Chondrocyte (in vitro differentiated cells): ENCODE data around the gene NLRP6. TPM values are rescaled to one million over a fixed set of nuclear protein-coding genes. Genes with fewer than 3 reads are reported as not detected.

Experiments
- DNase-seq: peaks from one replicate; pipeline ENCODE4 v3.0.0; 2021; ENCODE audit warnings: mixed read lengths, low spot score
- H3K27ac Mint-ChIP-seq: one replicate; pipeline ENCODE4 v1.8.0; 2021; ENCODE audit warnings: mild to moderate bottlenecking, moderate library complexity, mixed read lengths; ENCODE audit not compliant: unreplicated experiment
- H3K27me3 Mint-ChIP-seq: 2 replicates; pipeline ENCODE4 v1.8.0; 2021; ENCODE audit warnings: low read depth, mixed read lengths
- H3K36me3 Mint-ChIP-seq: 2 replicates; pipeline ENCODE4 v1.8.0; 2021; ENCODE audit warnings: low read depth, mixed read lengths
- H3K4me1 Mint-ChIP-seq: 2 replicates; pipeline ENCODE4 v1.8.0; 2021; ENCODE audit warnings: low read depth, mild to moderate bottlenecking, mixed read lengths
- H3K4me3 Mint-ChIP-seq: one replicate; pipeline ENCODE4 v1.8.0; 2021; ENCODE audit warnings: mild to moderate bottlenecking, moderate library complexity, mixed read lengths; ENCODE audit not compliant: unreplicated experiment
- H3K9me3 Mint-ChIP-seq: 2 replicates; pipeline ENCODE4 v1.8.0; 2021; ENCODE audit warnings: low read depth, mixed read lengths
- total RNA-seq: library from RNA; stranded (reverse); gene quantifications from 3 replicates; pipeline ENCODE4 v1.2.1, GENCODE V29; 2021
- TF ChIP-seq, protein P1 (sequence below): fragments of 200-600 bp; sonication (generic); IDR thresholded peaks from 2 replicates; pipeline ENCODE4 v1.5.0; 2021; ENCODE audit warnings: antibody characterized with exemption, mild to moderate bottlenecking, moderate library complexity

Gene NLRP6
- total RNA-seq, 1 donor from 2014 or later: not detected

DNA sequence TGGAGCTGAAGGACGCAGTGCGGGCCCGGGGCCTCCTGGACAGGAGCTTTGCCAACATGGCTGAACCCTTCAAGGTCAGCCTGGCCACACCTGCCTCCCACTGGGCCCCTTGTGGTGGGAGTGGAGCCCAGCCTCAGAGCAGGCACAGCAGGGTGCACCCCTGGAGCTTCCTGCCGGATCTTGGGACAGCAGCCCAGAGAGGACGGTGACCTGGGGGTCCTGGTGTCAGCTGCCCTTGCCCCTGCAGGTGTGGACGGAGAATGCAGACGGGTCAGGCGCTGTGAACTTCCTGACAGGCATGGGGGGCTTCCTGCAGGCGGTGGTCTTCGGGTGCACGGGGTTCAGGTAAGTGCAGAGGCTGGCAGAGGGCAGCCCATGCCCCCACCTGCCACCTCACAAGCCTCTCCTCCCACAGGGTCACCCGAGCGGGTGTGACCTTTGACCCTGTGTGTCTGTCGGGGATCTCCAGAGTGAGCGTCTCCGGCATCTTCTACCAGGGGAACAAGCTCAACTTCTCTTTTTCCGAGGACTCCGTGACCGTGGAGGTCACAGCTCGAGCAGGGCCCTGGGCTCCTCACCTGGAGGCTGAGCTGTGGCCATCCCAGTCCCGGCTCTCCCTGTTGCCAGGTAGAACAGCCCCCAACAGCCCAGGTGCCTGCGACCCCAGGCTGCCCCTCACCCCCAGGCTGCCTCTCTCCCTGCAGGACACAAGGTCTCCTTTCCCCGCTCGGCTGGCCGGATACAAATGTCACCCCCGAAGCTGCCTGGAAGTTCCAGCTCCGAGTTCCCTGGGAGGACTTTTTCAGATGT, 15.8 kb downstream of the NLRP6 start:
- no peak overlapping the region for H3K4me3 Mint-ChIP-seq
- H3K4me1 Mint-ChIP-seq: peaks cover 9% of the 10 kb centered on the region
- no peaks in the 10 kb centered on the region for H3K9me3 Mint-ChIP-seq
- no peak overlapping the region for H3K27ac Mint-ChIP-seq
- H3K36me3 Mint-ChIP-seq: peaks cover 9% of the 10 kb centered on the region
- H3K27me3 Mint-ChIP-seq: no peaks in the 10 kb centered on the region
- DNase-seq: peak; percentile 90
- TF ChIP-seq, protein P1, sequence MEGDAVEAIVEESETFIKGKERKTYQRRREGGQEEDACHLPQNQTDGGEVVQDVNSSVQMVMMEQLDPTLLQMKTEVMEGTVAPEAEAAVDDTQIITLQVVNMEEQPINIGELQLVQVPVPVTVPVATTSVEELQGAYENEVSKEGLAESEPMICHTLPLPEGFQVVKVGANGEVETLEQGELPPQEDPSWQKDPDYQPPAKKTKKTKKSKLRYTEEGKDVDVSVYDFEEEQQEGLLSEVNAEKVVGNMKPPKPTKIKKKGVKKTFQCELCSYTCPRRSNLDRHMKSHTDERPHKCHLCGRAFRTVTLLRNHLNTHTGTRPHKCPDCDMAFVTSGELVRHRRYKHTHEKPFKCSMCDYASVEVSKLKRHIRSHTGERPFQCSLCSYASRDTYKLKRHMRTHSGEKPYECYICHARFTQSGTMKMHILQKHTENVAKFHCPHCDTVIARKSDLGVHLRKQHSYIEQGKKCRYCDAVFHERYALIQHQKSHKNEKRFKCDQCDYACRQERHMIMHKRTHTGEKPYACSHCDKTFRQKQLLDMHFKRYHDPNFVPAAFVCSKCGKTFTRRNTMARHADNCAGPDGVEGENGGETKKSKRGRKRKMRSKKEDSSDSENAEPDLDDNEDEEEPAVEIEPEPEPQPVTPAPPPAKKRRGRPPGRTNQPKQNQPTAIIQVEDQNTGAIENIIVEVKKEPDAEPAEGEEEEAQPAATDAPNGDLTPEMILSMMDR: no peak

DNA sequence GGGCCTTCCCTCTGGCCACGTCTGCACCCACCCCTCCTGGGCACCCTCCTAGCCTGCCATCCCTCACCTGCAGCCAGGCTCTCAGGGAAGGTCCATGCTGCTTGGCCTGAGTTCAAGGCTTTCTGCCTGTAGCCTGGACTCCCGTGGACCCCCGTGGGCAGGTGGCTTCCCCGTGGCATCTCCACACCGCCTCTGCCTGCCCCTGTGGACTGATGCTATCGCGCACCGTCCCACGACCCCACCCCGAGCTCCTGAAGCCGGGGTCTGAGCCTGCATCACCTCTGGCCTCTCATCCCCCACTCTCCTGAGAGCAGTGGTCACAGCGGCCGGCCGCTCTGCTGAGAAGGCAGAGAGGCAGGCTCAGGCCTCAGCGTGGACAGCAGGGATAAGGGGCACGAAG, 16.6 kb downstream of the NLRP6 start:
- peaks cover 9% of the 10 kb centered on the region for H3K36me3 Mint-ChIP-seq
- no peaks in the 10 kb centered on the region for H3K9me3 Mint-ChIP-seq
- DNase-seq: peak; percentile 85
- H3K4me3 Mint-ChIP-seq: no peak overlapping the region
- no peaks in the 10 kb centered on the region for H3K27me3 Mint-ChIP-seq
- H3K4me1 Mint-ChIP-seq: peaks cover 7% of the 10 kb centered on the region
- TF ChIP-seq, protein P1: no peak
- H3K27ac Mint-ChIP-seq: no peak overlapping the region

DNA sequence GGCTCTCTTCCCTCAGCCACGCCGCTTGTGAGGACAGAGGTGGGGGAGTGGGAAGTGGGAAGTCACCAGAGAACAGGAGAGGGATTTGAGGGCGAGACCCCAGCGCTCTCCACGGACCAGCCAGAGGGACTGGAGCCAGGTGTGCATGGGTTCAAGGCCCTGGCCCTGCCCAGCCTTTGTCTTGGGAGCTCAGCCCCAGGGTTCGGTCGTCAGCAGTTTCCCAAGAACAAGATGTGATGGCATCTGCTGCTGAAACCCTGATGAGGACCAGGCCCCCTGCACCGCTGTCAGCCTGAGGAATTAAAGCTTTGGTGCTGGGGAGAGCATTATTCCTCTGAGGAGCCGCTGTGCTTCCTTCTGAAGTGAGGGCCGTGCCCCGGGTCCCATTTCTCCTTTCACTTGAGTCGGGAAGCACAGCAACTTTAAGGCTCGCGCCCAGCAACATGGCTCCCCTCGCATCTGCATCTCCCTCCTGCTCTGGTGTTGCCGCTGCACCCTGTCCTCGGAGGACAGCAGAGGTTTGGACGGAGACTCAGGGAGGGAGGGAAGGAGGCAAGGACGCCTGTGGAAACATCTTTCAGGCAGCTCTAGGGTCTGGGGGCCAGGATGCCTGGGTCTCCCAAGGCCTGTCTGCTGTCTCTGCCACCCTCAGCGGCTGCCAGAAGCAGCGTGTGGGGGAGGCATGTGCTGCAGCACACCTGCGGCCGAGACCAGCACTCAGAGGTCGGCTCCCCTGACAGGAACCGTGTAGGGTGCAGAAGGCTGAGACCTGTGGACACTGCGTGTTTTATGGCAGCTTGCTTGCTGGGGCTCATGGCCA, 17.4 kb downstream of the NLRP6 start:
- Mint-ChIP-seq H3K4me3 (no peak overlapping the region), H3K27me3 (no peaks in the 10 kb centered on the region), H3K36me3 (peaks cover 9% of the 10 kb centered on the region), H3K4me1 (peaks cover 5% of the 10 kb centered on the region), H3K27ac (no peak overlapping the region), H3K9me3 (no peaks in the 10 kb centered on the region)
- DNase-seq: peak; percentile 84
- TF ChIP-seq, protein P1: no peak

DNA sequence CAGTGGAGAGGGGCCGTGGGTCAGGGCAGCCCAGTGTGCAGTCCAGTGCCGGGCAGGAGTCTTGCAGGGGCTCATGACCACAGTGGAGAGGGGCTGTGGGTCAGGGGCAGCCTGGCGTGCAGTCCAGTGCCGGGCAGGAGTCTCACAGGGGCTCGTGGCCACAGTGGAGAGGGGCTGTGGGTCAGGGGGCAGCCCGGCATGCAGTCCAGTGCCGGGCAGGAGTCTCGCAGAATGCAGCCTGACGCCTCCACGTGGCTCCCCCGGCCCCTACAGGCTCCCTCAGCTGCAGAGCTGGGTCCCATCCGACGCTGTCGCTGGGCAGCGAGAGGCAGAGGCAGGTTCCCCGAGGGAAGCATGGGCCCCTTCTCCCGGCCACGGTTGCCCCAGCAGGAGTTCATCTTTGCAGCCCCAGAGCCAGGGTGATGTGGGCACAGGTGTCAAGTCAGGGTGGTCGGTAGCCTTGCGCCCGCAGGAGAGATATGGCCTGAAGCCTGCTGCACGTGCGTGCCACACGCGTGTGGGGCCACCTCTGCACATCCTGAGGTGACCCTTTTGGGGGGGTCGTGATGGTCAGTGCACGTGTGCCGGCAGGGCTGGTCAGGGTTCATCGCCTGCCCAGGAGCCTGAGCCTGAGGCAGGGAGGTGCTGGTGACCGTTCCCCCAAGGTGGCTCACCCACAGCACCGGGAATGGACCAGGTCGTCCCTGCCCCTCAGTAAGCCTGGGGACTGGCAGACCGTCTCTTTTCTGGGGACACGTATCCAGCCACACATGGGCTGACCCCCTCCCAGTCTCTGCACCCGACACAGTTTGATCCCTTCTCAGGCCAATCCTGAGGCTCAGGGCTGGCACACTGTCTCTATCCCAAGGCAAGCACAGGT, 18.2 kb downstream of the NLRP6 start:
- H3K36me3 Mint-ChIP-seq: peaks cover 5% of the 10 kb centered on the region

More for the DNA sequence above, 18.2 kb downstream of the NLRP6 start:
- H3K27ac Mint-ChIP-seq: no peak overlapping the region
- TF ChIP-seq, protein P1: no peak
- no peaks in the 10 kb centered on the region for H3K9me3 Mint-ChIP-seq
- DNase-seq: peak; percentile 78
- no peak overlapping the region for H3K4me3 Mint-ChIP-seq
- no peaks in the 10 kb centered on the region for H3K27me3 Mint-ChIP-seq
- H3K4me1 Mint-ChIP-seq: no peaks in the 10 kb centered on the region
